Esophagus muscularis mucosa (tissue), 4 donors: ENCODE results near the gene B4GALT3. TPM values are rescaled to one million over a fixed set of nuclear protein-coding genes. Genes with fewer than 3 reads are reported as not detected.

ENCODE experiments used
- DNase-seq: peaks from one replicate; pipeline ENCODE4 v3.0.0-alpha.2; 2017; ENCODE audit errors: extremely low spot score
- H3K27ac ChIP-seq, 4 donors: fragments of 200-600 bp; sonication (generic); replicated peaks in 1 of 4; 1 replicate in 3 of 4; 2 replicates in 1 of 4; pipeline ENCODE4 v1.5.1; 2016 to 2019; ENCODE audit warnings: mild to moderate bottlenecking in 1 of 4
- H3K27me3 ChIP-seq, 4 donors: fragments of 200-600 bp; sonication (generic); one replicate each; pipeline versions ENCODE4 v1.5.1 to v1.6.0; 2016 to 2019
- H3K36me3 ChIP-seq, 4 donors: fragments of 200-600 bp; sonication (generic); one replicate each; pipeline ENCODE4 v1.5.1; 2016 to 2019
- H3K4me1 ChIP-seq, 4 donors: fragments of 200-600 bp; sonication (generic); one replicate each; pipeline ENCODE4 v1.5.1; 2016 to 2019
- H3K4me3 ChIP-seq, 4 donors: fragments of 200-600 bp; sonication (generic); 1 replicate in 2 of 4; 2 replicates in 2 of 4; pipeline ENCODE4 v1.5.1; 2016 to 2019; ENCODE audit warnings: mild to moderate bottlenecking in 4 of 4, moderate library complexity in 1 of 4
- H3K9me3 ChIP-seq, 4 donors: fragments of 200-600 bp; sonication (generic); 1 replicate in 3 of 4; 2 replicates in 1 of 4; pipeline ENCODE4 v1.5.1; 2016 to 2019
- EP300 ChIP-seq: sonication (generic); formaldehyde crosslinking; IDR thresholded peaks from one replicate; pipeline ENCODE4 v1.6.1; 2017; ENCODE audit warnings: antibody characterized with exemption
- POLR2A ChIP-seq: fragments of 450-650 bp; IDR thresholded peaks from one replicate; pipeline ENCODE4 v1.6.1; 2017; ENCODE audit warnings: antibody characterized with exemption, moderate library complexity, mild to moderate bottlenecking, low read depth
- POLR2AphosphoS5 ChIP-seq, 2 donors: sonication (generic); formaldehyde crosslinking; IDR thresholded peaks; one replicate each; pipeline ENCODE4 v1.6.1; 2017; ENCODE audit warnings: antibody characterized with exemption in 2 of 2
- WGBS: methylation state at CpG from one replicate; pipeline ENCODE4 v1.1.5; 2018; 5-methylcytosine and 5-hydroxymethylcytosine counted together
- intact Hi-C: fragments of 100-400 bp; cut with DNase I; formaldehyde crosslinking; loops from one replicate; pipeline ENCODE4 v1.15.1; 2023
- total RNA-seq, 4 donors: library from RNA; depleted of rRNA; stranded (reverse); fragments of >200 nt; gene quantifications; one replicate each; pipeline versions ENCODE4 v1.1.0 to v1.2.1, GENCODE V29; 2016
- TF ChIP-seq, protein P1 (sequence below), 3 experiments: fragments of 200-600 bp in 2 of 3; fragments of 450-650 bp in 1 of 3; sonication (generic) in 2 of 3; IDR thresholded peaks; one replicate each; pipeline ENCODE4 v1.5.1; 2017 to 2019; ENCODE audit warnings: antibody characterized with exemption in 3 of 3, mild to moderate bottlenecking in 2 of 3, moderate library complexity in 1 of 3

B4GALT3 gene
- total RNA-seq, 4 donors from 2014 or later, result 14.1 to 26.5 (median 21.8) TPM

DNA sequence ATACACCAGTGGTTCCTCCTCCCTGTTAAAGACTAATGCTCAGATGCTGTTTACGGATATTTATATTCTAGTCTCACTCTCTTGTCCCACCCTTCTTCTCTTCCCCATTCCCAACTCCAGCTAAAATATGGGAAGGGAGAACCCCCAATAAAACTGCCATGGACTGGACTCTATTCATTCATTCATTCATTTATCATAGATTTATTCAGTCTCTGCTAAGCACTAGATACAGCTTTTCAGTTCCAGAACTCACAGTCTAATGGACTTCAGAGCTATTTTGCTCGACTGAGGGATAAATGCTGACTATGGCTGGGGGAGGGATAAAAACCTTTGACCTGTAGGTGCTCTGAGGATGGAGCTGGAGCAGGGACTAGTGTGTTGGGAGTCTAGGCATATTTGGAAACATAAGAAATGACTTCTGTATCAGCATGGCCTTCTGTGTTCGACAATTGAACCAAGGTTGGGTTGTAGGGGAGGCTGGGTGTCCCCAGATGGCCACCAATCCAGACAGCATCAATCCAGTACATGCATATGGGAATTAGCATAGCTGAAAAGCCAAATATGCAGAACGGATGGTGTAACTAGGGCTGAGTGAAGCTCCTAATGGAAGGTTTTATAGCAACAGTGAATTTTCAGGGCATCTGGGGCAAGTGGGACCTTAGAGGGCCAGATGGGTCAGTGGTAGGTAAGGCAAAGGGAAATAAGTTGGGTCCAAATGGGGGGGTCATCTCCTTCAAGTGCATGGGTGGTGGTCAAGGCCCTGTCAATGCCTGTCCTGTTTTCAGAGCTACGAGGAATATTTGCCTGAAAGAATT lies 42.0 kb upstream of the B4GALT3 start:
- 87% methylated on average over 5 of the region's 5 CpGs for WGBS
- no peak for DNase-seq
- H3K9me3 ChIP-seq, result no peaks in the 10 kb centered on the region
- H3K36me3 ChIP-seq, result peaks cover 7 to 11% (median 9%) of the 10 kb centered on the region in 4 donors
- no peaks in the 10 kb centered on the region for H3K4me1 ChIP-seq
- intact Hi-C loops, result no loop called here
- no peaks in the 10 kb centered on the region for H3K27me3 ChIP-seq
- TF ChIP-seq POLR2A (no peak), EP300 (no peak), POLR2AphosphoS5 (IDR thresholded peaks at IDR 0.05) (no peak)
- TF ChIP-seq, protein P1, sequence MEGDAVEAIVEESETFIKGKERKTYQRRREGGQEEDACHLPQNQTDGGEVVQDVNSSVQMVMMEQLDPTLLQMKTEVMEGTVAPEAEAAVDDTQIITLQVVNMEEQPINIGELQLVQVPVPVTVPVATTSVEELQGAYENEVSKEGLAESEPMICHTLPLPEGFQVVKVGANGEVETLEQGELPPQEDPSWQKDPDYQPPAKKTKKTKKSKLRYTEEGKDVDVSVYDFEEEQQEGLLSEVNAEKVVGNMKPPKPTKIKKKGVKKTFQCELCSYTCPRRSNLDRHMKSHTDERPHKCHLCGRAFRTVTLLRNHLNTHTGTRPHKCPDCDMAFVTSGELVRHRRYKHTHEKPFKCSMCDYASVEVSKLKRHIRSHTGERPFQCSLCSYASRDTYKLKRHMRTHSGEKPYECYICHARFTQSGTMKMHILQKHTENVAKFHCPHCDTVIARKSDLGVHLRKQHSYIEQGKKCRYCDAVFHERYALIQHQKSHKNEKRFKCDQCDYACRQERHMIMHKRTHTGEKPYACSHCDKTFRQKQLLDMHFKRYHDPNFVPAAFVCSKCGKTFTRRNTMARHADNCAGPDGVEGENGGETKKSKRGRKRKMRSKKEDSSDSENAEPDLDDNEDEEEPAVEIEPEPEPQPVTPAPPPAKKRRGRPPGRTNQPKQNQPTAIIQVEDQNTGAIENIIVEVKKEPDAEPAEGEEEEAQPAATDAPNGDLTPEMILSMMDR (IDR thresholded peaks at IDR 0.05), result no peak
- no peak overlapping the region for H3K27ac ChIP-seq
- no peak overlapping the region for H3K4me3 ChIP-seq

DNA sequence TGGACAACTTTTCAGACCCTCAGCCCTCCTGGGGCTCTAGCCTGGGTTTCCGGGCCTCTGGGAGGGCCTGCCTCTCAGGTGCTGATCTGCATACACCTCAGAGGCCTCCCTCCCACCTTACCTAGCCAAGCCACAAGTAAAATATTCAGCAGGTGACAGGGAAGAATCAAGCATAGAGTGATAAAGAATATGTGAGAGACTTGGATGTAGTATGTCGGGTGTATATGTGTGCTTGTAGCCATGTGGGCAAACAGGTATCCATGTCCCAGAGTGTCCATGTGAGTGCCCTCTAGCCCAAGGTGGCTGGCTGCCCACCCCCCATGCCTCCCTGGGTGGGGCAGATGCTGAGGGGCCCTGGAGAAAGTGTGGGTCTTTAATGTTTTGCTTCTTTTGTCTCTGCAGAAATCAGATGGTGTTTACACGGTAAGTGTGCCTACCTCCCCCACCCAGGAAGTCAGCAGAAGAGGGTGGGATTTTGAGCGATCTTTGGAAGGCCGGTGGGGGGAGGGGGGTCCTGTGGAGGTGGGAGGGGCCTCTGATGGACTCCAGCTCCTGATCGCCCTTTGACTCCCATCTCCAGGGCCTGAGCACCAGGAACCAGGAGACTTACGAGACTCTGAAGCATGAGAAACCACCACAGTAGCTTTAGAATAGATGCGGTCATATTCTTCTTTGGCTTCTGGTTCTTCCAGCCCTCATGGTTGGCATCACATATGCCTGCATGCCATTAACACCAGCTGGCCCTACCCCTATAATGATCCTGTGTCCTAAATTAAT lies 41.2 kb upstream of the B4GALT3 start:
- Histone ChIP-seq H3K9me3 (no peaks in the 10 kb centered on the region), H3K27me3 (no peaks in the 10 kb centered on the region), H3K36me3 (peaks cover 15 to 19% (median 17%) of the 10 kb centered on the region in 4 donors), H3K4me3 (peak overlapping the region in 1 of 4 donors; percentile 31), H3K4me1 (no peaks in the 10 kb centered on the region), H3K27ac (no peak overlapping the region)
- no peak for DNase-seq
- TF ChIP-seq POLR2A, result no peak
- TF ChIP-seq EP300, result no peak
- TF ChIP-seq, protein P1 (IDR thresholded peaks at IDR 0.05), result no peak
- no peak for TF ChIP-seq POLR2AphosphoS5 (IDR thresholded peaks at IDR 0.05)
- intact Hi-C loops, result no loop called here
- 76% methylated on average over 8 of the region's 8 CpGs for WGBS

DNA sequence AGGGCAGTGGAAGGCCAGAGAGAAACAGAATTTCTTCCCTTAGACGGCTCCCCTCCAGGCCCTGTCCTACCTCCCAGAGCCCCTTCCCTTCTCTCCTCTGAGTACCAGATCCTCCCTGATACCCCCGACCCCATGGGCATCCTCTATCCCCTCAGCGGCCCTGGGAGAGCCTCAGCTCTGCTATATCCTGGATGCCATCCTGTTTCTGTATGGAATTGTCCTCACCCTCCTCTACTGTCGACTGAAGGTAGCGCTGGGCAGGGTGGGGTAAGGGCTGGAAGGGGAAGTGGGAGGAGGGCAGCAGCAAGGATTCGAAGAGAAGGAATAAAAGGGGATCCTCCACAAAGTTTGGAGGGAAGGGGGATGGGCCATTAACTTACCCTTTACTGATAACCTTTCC lies 40.5 kb upstream of the B4GALT3 start:
- no peak for DNase-seq
- intact Hi-C loops, result no loop called here
- 61% methylated on average over 6 of the region's 6 CpGs for WGBS
- peak overlapping the region in 3 of 4 donors; percentile 35 to 44 (median 41) for H3K27ac ChIP-seq
- no peaks in the 10 kb centered on the region for H3K27me3 ChIP-seq
- no peaks in the 10 kb centered on the region for H3K9me3 ChIP-seq
- H3K4me1 ChIP-seq, result no peaks in the 10 kb centered on the region
- peaks cover 22 to 26% (median 24%) of the 10 kb centered on the region in 4 donors for H3K36me3 ChIP-seq
- TF ChIP-seq POLR2AphosphoS5 (IDR thresholded peaks at IDR 0.05) (no peak), POLR2A (no peak), EP300 (no peak)
- TF ChIP-seq, protein P1 (IDR thresholded peaks at IDR 0.05), result no peak
- H3K4me3 ChIP-seq, result peak overlapping the region in 1 of 4 donors; percentile 31

DNA sequence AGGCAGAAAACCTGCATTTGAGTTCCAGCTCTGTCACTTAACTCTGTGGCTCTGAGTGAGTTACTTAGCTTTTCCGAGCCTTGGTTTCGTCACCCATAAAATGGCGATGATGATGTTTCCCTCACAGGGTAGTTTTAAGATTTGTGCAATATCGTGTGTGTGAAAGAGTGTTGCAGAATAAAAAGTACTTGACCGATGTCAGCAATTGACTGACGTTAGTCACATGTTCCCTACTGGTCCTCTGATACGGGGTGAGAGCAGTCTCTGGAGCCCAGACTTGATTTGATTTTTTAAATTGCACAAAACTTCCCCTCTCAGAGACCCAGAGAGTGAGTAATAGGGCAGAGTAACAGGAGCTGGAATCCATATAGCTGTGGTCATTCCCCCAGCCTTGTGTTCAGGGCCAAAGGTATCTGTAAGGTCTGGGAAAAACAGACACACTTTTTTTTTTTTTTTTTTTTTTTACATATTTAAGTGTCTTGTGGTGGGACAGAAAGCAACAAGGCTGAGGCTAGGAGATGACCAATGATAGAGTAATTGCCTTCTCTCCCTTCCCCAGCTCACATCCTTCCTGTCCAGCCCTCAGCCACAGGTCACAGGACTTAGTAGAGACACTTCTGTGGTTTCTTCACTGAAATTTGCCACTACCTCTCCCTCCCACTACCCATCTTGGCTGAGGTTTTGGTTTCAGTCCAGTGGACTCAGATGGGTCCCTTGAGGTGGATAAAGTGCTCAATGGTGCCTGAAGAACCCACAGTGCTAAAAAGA lies 39.8 kb upstream of the B4GALT3 start:
- intact Hi-C loops, result no loop called here
- H3K4me3 ChIP-seq, result peak overlapping the region; percentile 17 to 43 (median 26)
- DNase-seq, result no peak

More for the DNA sequence above, 39.8 kb upstream of the B4GALT3 start:
- Histone ChIP-seq H3K27ac (peak overlapping the region; percentile 38 to 70 (median 58)), H3K36me3 (peaks cover 28 to 33% (median 31%) of the 10 kb centered on the region in 4 donors), H3K4me1 (no peaks in the 10 kb centered on the region), H3K27me3 (no peaks in the 10 kb centered on the region), H3K9me3 (no peaks in the 10 kb centered on the region)
- 60% methylated on average over 7 of the region's 7 CpGs for WGBS
- TF ChIP-seq POLR2AphosphoS5 (IDR thresholded peaks at IDR 0.05) (peak; percentile 8 to 71), EP300 (no peak)
